OCI-M1 (cell line): ENCODE results near the gene SPATS2L.
A peak's percentile ranks its signal among the peaks of the same experiment; 100 is the strongest.

Source experiments
- DNase-seq: peaks from one replicate; lab custom pipeline; 2025; lab: John Stamatoyannopoulos, UW

Gene SPATS2L

DNA sequence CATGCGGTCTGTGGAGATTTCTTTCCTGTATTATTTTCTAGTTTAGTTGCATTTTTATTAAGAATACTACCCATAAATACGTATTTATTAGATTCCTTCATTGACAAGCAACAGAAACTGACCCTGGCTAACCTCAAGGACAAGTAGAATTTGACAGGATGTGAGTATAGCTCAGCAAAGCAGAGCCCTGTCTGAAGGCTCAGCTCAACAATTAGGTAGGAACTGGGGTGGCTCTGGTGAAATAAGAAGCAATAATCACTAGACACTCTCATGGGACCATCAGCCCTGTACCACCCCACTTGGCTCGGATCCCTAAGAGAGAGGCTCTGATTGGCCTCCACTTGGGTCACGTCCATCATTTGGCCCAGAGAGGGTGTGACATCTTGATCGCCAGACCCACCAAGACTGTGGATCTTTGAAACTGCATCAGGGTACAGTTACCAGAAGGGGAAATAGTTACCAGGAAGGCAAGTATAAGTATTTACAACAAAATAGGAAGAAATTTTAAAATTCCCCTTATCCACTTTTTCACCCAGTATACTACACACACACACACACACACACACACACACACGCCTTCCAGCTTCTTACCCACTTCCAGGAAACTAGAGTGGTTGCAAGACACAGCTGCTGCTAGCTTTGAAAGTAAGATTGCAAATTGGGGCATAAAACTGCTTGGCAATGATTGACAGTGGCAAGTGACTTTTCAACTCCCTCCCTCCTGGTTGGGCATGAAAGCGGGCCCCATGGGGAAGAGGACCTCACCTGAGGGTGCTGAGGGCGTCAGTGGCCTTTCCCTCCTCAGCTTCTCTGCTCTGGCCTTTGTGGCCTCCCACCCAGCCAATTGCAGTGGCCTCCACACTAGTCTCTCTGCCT lies 161.6 kb downstream of the SPATS2L start:
- no peak for DNase-seq

- no peak for DNase-seq
These were observed 163.3 kb downstream of the SPATS2L start for GRCh38 chr2:200469708-200470211.

DNA sequence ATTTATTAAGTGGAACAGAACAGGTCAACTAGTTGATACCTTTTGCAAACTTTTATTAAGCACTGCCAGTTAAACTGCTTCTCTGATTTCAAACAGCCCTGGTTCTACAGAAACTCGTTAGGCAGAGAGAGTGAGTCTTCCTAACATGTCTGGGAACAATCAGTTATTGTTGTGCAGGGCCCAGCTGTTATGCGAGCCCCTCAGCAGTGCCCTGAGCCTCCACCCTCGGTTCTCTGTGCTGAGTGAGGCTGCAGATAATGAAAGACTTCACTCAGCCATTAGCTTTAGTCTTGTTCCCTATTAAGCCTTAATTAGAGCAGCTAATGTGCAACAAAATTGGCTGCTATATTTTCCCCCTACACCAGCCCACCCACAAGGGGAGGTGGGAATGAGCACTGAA lies 163.7 kb downstream of the SPATS2L start:
- no peak for DNase-seq

DNA sequence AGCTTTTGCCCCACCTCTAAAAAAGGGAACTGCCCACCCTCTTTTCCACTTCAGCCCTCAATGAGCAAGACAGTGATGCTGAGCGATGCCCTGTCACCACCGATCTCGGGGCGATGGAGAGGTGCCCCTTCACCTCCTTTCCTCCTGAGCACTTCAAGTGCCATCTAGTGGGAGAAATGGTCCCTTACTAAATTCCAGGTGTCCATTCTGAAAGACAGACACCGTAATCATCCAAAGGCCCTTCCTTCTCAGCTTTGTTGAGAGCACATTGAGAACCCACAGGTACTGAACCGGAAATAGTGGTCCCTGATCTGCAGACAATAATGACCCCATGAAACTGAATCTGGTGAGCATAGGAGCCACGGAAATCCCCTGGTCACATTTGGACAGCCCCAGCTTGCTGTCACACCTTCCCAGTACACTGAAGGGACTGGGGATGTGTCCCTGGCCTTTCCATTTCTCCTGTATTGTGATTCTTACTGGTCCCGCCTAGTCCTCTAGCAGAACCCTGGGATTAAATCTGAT lies 164.9 kb downstream of the SPATS2L start:
- DNase-seq: peak; percentile 65

DNA sequence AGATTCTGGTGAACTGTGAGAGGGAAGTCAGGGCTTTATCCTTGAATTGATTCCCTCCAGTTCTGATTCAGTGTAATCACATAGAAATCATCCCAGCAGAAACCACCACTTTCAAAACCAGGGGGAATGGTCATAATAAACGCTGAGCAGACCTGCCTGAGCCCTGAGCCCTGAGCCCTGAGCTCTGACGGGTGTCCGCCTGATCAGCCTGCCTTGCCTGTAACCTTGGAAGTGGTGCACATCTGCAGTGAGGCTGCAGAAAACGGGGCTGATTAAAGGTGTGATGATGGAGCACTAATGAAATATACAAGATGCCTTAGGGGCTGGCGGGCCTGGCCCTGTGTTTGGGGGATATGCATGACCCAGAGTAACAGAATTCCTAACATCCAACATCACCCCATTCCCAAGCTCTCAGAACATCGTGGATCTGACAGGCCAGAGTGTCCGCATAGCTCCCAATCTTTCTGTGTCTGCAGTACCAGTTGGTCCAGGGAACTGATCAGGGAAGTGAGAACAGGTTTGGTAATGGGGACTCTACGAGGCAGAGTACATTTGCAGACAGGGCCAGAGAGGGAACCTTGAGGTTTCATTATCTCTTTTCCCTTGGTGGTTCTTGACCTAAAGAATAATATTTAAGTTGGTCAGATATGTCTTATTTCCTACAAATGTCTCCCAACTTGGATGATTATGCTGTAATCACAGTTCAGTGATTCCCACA lies 165.6 kb downstream of the SPATS2L start:
- DNase-seq: no peak

- DNase-seq: no peak
These were observed 166.5 kb downstream of the SPATS2L start for GRCh38 chr2:200472853-200473464.

DNA sequence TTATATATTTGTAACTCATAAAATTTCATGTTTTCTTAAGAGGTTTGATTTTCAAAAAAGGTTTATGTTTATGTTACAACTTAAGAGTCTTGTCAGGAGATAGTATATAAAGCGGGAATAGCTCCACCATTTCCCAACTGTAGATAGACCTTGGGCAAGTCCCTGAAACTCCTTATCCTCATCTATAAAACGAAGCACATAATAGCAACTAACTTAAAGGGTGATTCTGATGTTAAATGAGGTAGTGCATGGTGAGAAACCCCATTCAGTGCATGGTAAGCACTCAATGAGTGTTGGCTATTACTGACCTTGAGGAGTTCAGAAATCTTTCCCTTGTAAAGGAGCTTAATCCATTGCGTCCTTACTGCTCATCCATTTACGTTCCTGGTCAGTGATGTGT lies 169.3 kb downstream of the SPATS2L start:
- DNase-seq: no peak

GRCh38 chr2:200476836-200477235 lies 170.3 kb downstream of the SPATS2L start:
- no peak for DNase-seq

- no peak for DNase-seq
These were observed 171.2 kb downstream of the SPATS2L start for GRCh38 chr2:200477667-200478131.

GRCh38 chr2:200479692-200480265 lies 173.3 kb downstream of the SPATS2L start:
- DNase-seq: no peak

DNA sequence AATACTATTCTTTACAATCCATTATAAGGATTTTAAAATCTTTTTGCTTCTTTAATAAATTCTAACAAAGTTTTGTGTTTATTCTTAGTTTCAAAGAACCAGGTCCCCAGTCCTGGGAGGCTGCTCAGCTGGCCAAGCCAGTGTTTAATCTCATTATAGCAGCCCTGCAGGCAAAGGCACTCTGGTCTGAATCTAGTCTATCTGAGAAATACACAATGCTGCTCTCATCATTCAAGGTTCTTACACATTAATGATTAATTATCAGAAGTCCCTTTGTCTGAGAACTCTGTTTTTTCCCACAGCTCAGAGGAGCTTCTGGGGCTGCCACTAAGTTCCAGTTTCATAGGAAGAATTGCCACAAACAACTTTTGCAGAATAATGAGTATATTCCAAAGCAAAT lies 175.7 kb downstream of the SPATS2L start:
- no peak for DNase-seq

GRCh38 chr2:200483729-200484198 lies 177.3 kb downstream of the SPATS2L start:
- peak; percentile 60 for DNase-seq

DNA sequence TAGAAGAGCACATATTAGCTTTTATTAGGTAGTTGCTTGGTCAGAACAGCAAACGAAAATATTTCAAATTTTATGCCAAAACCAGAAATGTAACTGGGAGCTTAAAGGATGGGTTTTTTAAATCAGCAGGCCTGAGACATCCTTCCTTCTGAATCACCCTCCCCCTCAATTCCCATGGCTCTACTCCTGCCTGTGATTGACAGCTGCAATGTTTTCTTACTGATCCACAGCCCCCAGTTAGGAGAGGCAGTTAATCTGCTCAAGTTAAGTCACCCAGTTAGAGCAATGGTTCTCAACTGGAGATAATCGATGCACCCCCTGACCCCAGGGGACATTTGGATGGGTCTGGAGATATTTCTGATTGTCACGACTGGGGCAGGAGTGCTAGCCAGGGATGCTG lies 178.4 kb downstream of the SPATS2L start:
- DNase-seq: no peak

- peak; percentile 7 for DNase-seq
These were observed 180.0 kb downstream of the SPATS2L start for GRCh38 chr2:200486529-200486928.

- no peak for DNase-seq
These were observed 181.7 kb downstream of the SPATS2L start for GRCh38 chr2:200488169-200488568.

- no peak for DNase-seq
These were observed 183.5 kb downstream of the SPATS2L start for GRCh38 chr2:200490001-200490400.

GRCh38 chr2:200492656-200493055 lies 186.2 kb downstream of the SPATS2L start:
- no peak for DNase-seq

GRCh38 chr2:200494048-200494447 lies 187.6 kb downstream of the SPATS2L start:
- DNase-seq: no peak

- no peak for DNase-seq
These were observed 190.2 kb downstream of the SPATS2L start for GRCh38 chr2:200496696-200497095.

DNA sequence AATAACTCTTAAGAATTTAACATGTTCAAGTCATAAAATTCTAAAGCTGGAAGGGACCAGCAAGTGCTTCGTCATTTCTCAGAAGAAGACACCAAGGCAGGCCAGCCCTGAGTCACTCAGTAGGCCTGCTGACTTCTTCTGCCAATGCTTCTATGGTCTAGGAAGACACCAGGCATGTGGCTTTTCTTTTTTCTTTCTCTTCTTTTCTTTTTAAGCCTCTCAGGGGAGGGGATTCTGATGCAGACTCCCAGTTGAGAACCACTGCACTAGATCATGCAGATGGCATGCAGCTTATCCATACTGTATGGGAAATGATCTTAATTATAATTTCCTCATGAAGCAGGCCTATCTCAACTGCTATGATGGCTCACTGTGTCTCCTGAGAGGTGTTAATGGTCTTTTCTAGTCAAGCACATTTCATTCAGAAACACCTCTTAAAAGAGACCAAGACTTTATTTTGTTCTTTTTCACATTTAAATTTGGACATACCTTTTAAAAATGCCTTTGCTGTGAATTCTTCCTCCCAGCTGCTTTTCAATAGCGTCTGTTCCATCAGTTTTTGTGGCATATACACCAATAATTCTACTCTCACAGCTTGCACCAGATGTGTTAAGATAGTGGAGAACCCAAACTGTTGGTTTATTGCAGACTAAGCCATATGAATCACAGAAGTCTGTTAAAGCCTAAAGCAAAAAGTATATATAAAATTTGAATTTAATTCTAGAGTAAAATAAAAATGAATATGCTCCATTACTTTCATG lies 192.1 kb downstream of the SPATS2L start:
- DNase-seq: no peak

DNA sequence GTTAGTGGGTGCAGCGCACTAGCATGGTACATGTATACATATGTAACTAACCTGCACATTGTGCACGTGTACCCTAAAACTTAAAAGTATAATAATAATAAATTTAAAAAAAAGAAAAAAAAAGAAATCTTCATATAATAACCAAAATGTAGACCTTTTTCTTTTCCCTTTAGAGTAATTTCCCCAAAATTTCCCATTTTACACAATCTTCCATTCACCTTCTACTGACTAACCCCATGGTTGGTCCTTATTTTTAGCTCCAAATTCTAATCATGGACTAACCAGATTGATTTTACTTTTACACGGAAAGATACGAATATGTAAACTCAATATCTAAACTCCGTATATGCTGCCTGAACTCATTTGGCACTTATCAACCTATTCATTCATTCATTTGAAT lies 195.7 kb downstream of the SPATS2L start:
- no peak for DNase-seq
